Measurements from ENCODE around the gene RSPH9. TPM values are rescaled to one million over a fixed set of nuclear protein-coding genes. Genes with fewer than 3 reads are reported as not detected.

The RSPH9 gene
- total RNA-seq, 6 experiments from 2014 or later: not detected

GRCh38 chr6:43665376-43665775, 20.5 kb downstream of the RSPH9 start:
- TF ChIP-seq CTCF (IDR thresholded peaks at IDR 0.05): no peak
- TF ChIP-seq POLR2A (IDR thresholded peaks at IDR 0.05): no peak
- no peak overlapping the region for H3K4me3 ChIP-seq
- ATAC-seq (peak in 1 of 4 donors; percentile 9), DNase-seq (peak in 1 of 3 donors; percentile 38)
- H3K9me3 ChIP-seq: no peaks in the 10 kb centered on the region
- H3K27me3 ChIP-seq: no peaks in the 10 kb centered on the region
- 67% methylated on average over 1 of the region's 1 CpG for WGBS (ENCODE audit: insufficient coverage, low coverage, low lambda C conversion rate, missing lambda C conversion rate)
- intact Hi-C loops (cut with DNase I): loop anchor here in 1 of 2 donors (10.0 kb wide), 1 partner anchor 419 kb away; no protein-coding TSS in a partner anchor
- peaks cover 0 to 13% (median 3%) of the 10 kb centered on the region in 4 donors for H3K4me1 ChIP-seq
- no peaks in the 10 kb centered on the region for H3K36me3 ChIP-seq
- no peak overlapping the region for H3K27ac ChIP-seq

- ATAC-seq: no peak
- H3K4me1 ChIP-seq: peaks cover 0 to 13% (median 3%) of the 10 kb centered on the region in 4 donors
- H3K27ac ChIP-seq: no peak overlapping the region
- no peaks in the 10 kb centered on the region for H3K27me3 ChIP-seq
- intact Hi-C loops (cut with DNase I): loop anchor here in 1 of 2 donors (10.0 kb wide), 1 partner anchor 418 kb away; no protein-coding TSS in a partner anchor
- H3K9me3 ChIP-seq: no peaks in the 10 kb centered on the region
- no peak for DNase-seq
- H3K4me3 ChIP-seq: no peak overlapping the region
- peaks cover 0 to 2% (median 0%) of the 10 kb centered on the region in 4 donors for H3K36me3 ChIP-seq
- TF ChIP-seq CTCF (IDR thresholded peaks at IDR 0.05): no peak
- TF ChIP-seq POLR2A (IDR thresholded peaks at IDR 0.05): no peak
- 43% methylated on average over 7 of the region's 13 CpGs for WGBS (ENCODE audit: insufficient coverage, low coverage, low lambda C conversion rate, missing lambda C conversion rate)
Observed at GRCh38 chr6:43666196-43666920, 21.5 kb downstream of the RSPH9 start.

GRCh38 chr6:43667245-43668150, 22.7 kb downstream of the RSPH9 start:
- H3K4me1 ChIP-seq: peaks cover 0 to 24% (median 3%) of the 10 kb centered on the region in 4 donors
- TF ChIP-seq CTCF (IDR thresholded peaks at IDR 0.05) (peak; percentile 92 to 96 (median 95)), POLR2A (IDR thresholded peaks at IDR 0.05) (no peak)
- peak; percentile 81 to 83 (median 82) for DNase-seq
- no peak overlapping the region for H3K4me3 ChIP-seq
- WGBS (ENCODE audit: insufficient coverage, low coverage, low lambda C conversion rate, missing lambda C conversion rate): 2% methylated on average over 5 of the region's 16 CpGs
- H3K9me3 ChIP-seq: no peaks in the 10 kb centered on the region
- peaks cover 0 to 6% (median 0%) of the 10 kb centered on the region in 4 donors for H3K36me3 ChIP-seq
- H3K27ac ChIP-seq: no peak overlapping the region
- intact Hi-C loops (cut with DNase I): loop anchor here in 1 of 2 donors (10.0 kb wide), 1 partner anchor 417 kb away; no protein-coding TSS in a partner anchor
- ATAC-seq: peak; percentile 80 to 95 (median 90)
- H3K27me3 ChIP-seq: no peaks in the 10 kb centered on the region

- Histone ChIP-seq H3K9me3 (no peaks in the 10 kb centered on the region), H3K4me1 (peaks cover 0 to 29% (median 3%) of the 10 kb centered on the region in 4 donors), H3K4me3 (no peak overlapping the region), H3K27me3 (no peaks in the 10 kb centered on the region), H3K27ac (no peak overlapping the region), H3K36me3 (peaks cover 0 to 6% (median 0%) of the 10 kb centered on the region in 4 donors)
- 3% methylated on average over 6 of the region's 17 CpGs for whole genome bisulfite sequencing (ENCODE audit: insufficient coverage, low coverage, low lambda C conversion rate, missing lambda C conversion rate)
- intact Hi-C loops (cut with DNase I): loop anchor here in 1 of 2 donors (10.0 kb wide), 1 partner anchor 416 kb away; no protein-coding TSS in a partner anchor
- ATAC-seq (peak; percentile 59 to 79 (median 66)), DNase-seq (peak; percentile 55 to 85 (median 60))
- TF ChIP-seq CTCF (IDR thresholded peaks at IDR 0.05) (peak; percentile 23 to 54 (median 44)), POLR2A (IDR thresholded peaks at IDR 0.05) (no peak)
Observed at GRCh38 chr6:43668151-43669028, 23.6 kb downstream of the RSPH9 start.
